ENCODE results near the gene ATP2A3. TPM values are rescaled to one million over a fixed set of nuclear protein-coding genes. Genes with fewer than 3 reads are reported as not detected.

The ATP2A3 gene
- total RNA-seq, 6 experiments from 2014 or later, result 1.5 to 4.3 (median 2.3) TPM

- H3K9me3 ChIP-seq, result no peaks in the 10 kb centered on the region
- DNase-seq (no peak), ATAC-seq (peak in 1 of 4 donors; percentile 13)
- no peak for TF ChIP-seq POLR2A (IDR thresholded peaks at IDR 0.05)
- TF ChIP-seq, protein P1, sequence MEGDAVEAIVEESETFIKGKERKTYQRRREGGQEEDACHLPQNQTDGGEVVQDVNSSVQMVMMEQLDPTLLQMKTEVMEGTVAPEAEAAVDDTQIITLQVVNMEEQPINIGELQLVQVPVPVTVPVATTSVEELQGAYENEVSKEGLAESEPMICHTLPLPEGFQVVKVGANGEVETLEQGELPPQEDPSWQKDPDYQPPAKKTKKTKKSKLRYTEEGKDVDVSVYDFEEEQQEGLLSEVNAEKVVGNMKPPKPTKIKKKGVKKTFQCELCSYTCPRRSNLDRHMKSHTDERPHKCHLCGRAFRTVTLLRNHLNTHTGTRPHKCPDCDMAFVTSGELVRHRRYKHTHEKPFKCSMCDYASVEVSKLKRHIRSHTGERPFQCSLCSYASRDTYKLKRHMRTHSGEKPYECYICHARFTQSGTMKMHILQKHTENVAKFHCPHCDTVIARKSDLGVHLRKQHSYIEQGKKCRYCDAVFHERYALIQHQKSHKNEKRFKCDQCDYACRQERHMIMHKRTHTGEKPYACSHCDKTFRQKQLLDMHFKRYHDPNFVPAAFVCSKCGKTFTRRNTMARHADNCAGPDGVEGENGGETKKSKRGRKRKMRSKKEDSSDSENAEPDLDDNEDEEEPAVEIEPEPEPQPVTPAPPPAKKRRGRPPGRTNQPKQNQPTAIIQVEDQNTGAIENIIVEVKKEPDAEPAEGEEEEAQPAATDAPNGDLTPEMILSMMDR (IDR thresholded peaks at IDR 0.05), result no peak
- WGBS (ENCODE audit: insufficient coverage, low coverage, low lambda C conversion rate, missing lambda C conversion rate), result 0% methylated on average over 1 of the region's 5 CpGs
- H3K27ac ChIP-seq, result no peak overlapping the region
- intact Hi-C loops (cut with DNase I), result no loop called here
- no peak overlapping the region for H3K4me3 ChIP-seq
- peaks cover 0 to 12% (median under 1%) of the 10 kb centered on the region in 4 donors for H3K4me1 ChIP-seq
- no peaks in the 10 kb centered on the region for H3K27me3 ChIP-seq
- H3K36me3 ChIP-seq, result no peaks in the 10 kb centered on the region
Measured at GRCh38 chr17:3961564-3962047, 2.6 kb downstream of the ATP2A3 start.

DNA sequence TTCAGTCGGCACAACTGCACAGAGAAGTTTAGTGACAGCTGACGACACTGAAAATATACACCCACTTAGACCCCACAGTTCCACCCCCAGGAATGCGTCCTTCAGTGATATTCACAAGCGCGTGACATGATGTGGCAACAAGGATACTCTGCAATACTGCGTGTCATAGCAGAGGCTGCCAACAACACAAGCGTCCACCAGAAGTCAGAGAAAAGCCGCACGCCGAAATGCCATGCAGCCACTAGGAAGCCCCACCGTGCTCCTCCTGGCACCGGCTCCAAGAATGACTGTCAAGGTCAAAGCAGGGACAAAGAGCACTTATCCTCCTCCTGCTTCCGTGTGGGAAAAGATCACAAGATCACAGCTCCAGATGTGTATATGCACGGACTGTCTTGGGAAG lies 3.5 kb downstream of the ATP2A3 start:
- intact Hi-C loops (cut with DNase I), result no loop called here
- Histone ChIP-seq H3K4me3 (no peak overlapping the region), H3K4me1 (peaks cover 0 to 11% (median 0%) of the 10 kb centered on the region in 4 donors), H3K27me3 (no peaks in the 10 kb centered on the region), H3K27ac (no peak overlapping the region), H3K9me3 (no peaks in the 10 kb centered on the region), H3K36me3 (no peaks in the 10 kb centered on the region)
- no peak for DNase-seq
- TF ChIP-seq POLR2A (IDR thresholded peaks at IDR 0.05), result no peak
- TF ChIP-seq, protein P1 (IDR thresholded peaks at IDR 0.05), result no peak
- WGBS (ENCODE audit: insufficient coverage, low coverage, low lambda C conversion rate, missing lambda C conversion rate), result 55% methylated on average over 13 of the region's 14 CpGs
- no peak for ATAC-seq

DNA sequence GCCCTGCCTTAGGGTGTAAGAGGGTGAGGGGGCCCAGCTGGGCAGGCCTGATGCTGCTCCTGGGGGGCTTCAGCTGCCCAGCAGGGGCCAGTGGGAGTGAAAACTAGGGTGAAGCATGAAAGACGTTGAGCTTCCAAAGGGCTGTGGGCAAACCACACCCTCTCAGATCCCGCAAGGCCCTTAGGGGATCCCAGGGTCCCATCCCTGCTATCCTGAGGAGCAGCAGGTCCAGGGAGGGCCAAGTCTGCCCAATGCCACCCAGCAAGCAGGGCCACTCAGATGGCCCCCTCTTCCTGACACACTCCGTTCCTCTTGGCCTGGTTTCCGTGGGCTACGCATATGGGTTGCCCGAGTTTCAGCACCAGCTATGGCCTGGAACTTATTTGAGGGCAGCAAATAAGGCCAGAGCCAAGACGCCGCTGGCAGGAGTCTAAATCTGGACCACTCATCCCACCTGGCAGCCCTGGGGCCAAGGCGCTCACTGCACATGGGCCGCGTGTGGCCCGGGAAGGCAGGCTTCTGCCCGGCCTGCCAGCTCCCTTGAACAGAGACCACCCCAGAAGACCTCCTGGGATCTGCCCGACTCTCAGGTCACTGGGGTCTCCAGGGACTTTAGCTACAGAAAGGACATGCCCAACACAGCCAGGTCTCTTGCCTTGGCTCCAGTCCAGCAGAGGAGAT lies 4.2 kb downstream of the ATP2A3 start:
- no peak overlapping the region for H3K4me3 ChIP-seq
- peaks cover 0 to 5% (median 0%) of the 10 kb centered on the region in 4 donors for H3K4me1 ChIP-seq
- H3K9me3 ChIP-seq, result no peaks in the 10 kb centered on the region
- no peak overlapping the region for H3K27ac ChIP-seq
- no peak for DNase-seq
- ATAC-seq, result no peak
- no CpG with 5 or more reads among the region's 14 CpGs for WGBS (ENCODE audit: insufficient coverage, low coverage, low lambda C conversion rate, missing lambda C conversion rate)
- no peak for TF ChIP-seq POLR2A (IDR thresholded peaks at IDR 0.05)
- TF ChIP-seq, protein P1 (IDR thresholded peaks at IDR 0.05), result no peak
- no peaks in the 10 kb centered on the region for H3K27me3 ChIP-seq
- intact Hi-C loops (cut with DNase I), result no loop called here
- no peaks in the 10 kb centered on the region for H3K36me3 ChIP-seq

- H3K27ac ChIP-seq, result no peak overlapping the region
- intact Hi-C loops (cut with DNase I), result no loop called here
- 24% methylated on average over 5 of the region's 15 CpGs for WGBS (ENCODE audit: insufficient coverage, low coverage, low lambda C conversion rate, missing lambda C conversion rate)
- no peaks in the 10 kb centered on the region for H3K9me3 ChIP-seq
- H3K27me3 ChIP-seq, result no peaks in the 10 kb centered on the region
- no peak overlapping the region for H3K4me3 ChIP-seq
- DNase-seq (no peak), ATAC-seq (peak in 1 of 4 donors; percentile 29)
- no peaks in the 10 kb centered on the region for H3K36me3 ChIP-seq
- no peaks in the 10 kb centered on the region for H3K4me1 ChIP-seq
- TF ChIP-seq, protein P1 (IDR thresholded peaks at IDR 0.05), result no peak
Measured at GRCh38 chr17:3959295-3959899, 4.8 kb downstream of the ATP2A3 start.
